ENCODE data around the gene KCNJ1. TPM values are rescaled to one million over a fixed set of nuclear protein-coding genes. Genes with fewer than 3 reads are reported as not detected.

KCNJ1 gene
- total and polyA plus RNA-seq, 2 donors (not counting 3 experiments of a cell fraction or from before 2014, with no cell fraction given): not detected

DNA sequence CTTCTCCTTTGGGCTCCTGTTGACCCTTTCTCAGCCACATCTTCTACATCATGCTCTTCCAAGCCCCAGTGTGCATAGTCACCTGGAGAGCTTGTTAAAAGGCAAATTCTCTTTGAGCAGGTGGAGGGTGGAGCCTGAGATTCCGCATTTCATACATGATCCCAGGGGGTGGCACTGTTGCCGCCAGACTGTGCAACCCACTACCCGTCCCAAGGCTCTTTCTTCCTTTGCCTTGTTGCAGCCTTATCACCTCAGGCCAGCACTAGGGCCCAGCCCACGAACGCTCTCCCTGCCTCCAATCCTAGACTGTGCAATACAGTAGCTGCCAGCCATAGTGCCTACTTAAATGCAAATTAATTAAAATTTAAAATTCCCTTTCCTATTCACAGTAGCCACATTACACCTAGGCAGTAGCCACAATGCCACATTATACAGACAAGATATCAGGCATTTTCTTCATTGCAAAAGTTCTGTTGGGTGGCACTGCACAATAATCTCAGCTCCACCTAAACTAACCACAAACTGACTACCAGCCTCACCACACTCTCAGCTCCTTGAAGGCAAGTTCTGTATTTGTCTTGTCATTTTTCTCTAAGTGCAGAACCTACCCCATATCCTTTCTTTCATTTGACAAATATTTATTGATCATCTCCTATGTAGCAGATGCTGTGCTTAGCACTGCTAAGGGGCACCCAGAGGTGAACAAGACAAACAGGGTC is 19.5 kb upstream of the KCNJ1 start:
- no peaks in the 10 kb centered on the region for H3K9me3 ChIP-seq (replicated peaks; ENCODE audit: control insufficient read depth, insufficient read depth, low read length)
- no peak overlapping the region for H3K4me2 ChIP-seq (ENCODE audit: insufficient read depth, low read length)
- no peak overlapping the region for H2AFZ ChIP-seq (ENCODE audit: low read depth, low read length)
- ChIA-PET POLR2A (interaction anchor here (1.6 kb wide), 1 partner anchor 70 kb away, joined by 5 read pairs; no protein-coding TSS in a partner anchor), CTCF (interaction anchor here (0.9 to 11.2 kb wide), 10 partner anchors 8 to 729 kb away, joined by 4 to 951 read pairs (median 22); partner anchors contain the start of gene TP53AIP1)
- TF ChIP-seq POLR2A (IDR thresholded peaks at IDR 0.05; ENCODE audit: low read depth, low read length) (no peak), MYC (IDR thresholded peaks at IDR 0.05; ENCODE audit: low read depth, low read length) (no peak), JUN (IDR thresholded peaks at IDR 0.05; ENCODE audit: borderline replicate concordance, insufficient read depth, insufficient read length, low read depth) (no peak), GATA2 (IDR thresholded peaks at IDR 0.05; ENCODE audit: insufficient read depth, insufficient read length, low read depth, low read length) (no peak), EZH2 (IDR thresholded peaks at IDR 0.05; ENCODE audit: borderline replicate concordance, low read depth, low read length, severe bottlenecking) (no peak)
- TF ChIP-seq, protein P1, sequence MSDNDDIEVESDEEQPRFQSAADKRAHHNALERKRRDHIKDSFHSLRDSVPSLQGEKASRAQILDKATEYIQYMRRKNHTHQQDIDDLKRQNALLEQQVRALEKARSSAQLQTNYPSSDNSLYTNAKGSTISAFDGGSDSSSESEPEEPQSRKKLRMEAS (IDR thresholded peaks at IDR 0.05; ENCODE audit: insufficient read depth, insufficient read length): no peak
- TF ChIP-seq, protein P2, sequence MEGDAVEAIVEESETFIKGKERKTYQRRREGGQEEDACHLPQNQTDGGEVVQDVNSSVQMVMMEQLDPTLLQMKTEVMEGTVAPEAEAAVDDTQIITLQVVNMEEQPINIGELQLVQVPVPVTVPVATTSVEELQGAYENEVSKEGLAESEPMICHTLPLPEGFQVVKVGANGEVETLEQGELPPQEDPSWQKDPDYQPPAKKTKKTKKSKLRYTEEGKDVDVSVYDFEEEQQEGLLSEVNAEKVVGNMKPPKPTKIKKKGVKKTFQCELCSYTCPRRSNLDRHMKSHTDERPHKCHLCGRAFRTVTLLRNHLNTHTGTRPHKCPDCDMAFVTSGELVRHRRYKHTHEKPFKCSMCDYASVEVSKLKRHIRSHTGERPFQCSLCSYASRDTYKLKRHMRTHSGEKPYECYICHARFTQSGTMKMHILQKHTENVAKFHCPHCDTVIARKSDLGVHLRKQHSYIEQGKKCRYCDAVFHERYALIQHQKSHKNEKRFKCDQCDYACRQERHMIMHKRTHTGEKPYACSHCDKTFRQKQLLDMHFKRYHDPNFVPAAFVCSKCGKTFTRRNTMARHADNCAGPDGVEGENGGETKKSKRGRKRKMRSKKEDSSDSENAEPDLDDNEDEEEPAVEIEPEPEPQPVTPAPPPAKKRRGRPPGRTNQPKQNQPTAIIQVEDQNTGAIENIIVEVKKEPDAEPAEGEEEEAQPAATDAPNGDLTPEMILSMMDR (IDR thresholded peaks at IDR 0.05; ENCODE audit: extremely low read depth in 1 of 2, insufficient read depth in 1 of 2, low read depth in 1 of 2, low read length in 2 of 2): peak; percentile 13 to 49
- no peak overlapping the region for H3K9ac ChIP-seq (replicated peaks; ENCODE audit: extremely low read depth, insufficient read depth, low read length)
- H3K27me3 ChIP-seq (ENCODE audit: control insufficient read depth in 2 of 2, insufficient read depth in 2 of 2, low read length in 2 of 2): peaks cover 51 to 62% of the 10 kb centered on the region in 2 experiments
- DNase-seq (ENCODE audit: low read depth, low spot score): no peak
- no peaks in the 10 kb centered on the region for H3K36me3 ChIP-seq (ENCODE audit: control insufficient read depth in 2 of 2, extremely low read depth in 1 of 2, insufficient read depth in 2 of 2, low read length in 2 of 2)
- no peak overlapping the region for H3K4me3 ChIP-seq (replicated peaks in 1 of 3; ENCODE audit: insufficient read depth in 1 of 3, low read depth in 1 of 3, low read length in 3 of 3)
- no peak overlapping the region for H3K27ac ChIP-seq (ENCODE audit: insufficient read depth, low read depth, low read length)
- no peaks in the 10 kb centered on the region for H3K9me1 ChIP-seq (replicated peaks; ENCODE audit: control insufficient read depth, extremely low read depth, insufficient read depth, low read length)
- intact Hi-C loops (cut with micrococcal nuclease): no loop called here
- dilution Hi-C loops (cut with MboI; ENCODE audit: extremely low pct_ligation_motif_present, low sequenced_read_pairs): no loop called here
- no peaks in the 10 kb centered on the region for H3K79me2 ChIP-seq (ENCODE audit: control insufficient read depth, insufficient read depth, low read length)
- FAIRE-seq: no peak
- H3K4me1 ChIP-seq (ENCODE audit: control insufficient read depth, extremely low read depth, insufficient read depth, low read length): peaks cover 5% of the 10 kb centered on the region
- BruUV-seq (replicated peaks): no TSS peak
- no peaks in the 10 kb centered on the region for H4K20me1 ChIP-seq (replicated peaks; ENCODE audit: control insufficient read depth, extremely low read depth, insufficient read depth, low read length)
